Cerebellar nuclear complex (tissue), 1 donor: Measurements from ENCODE around the gene HOXA9.

ENCODE experiments used
- DNase-seq, 2 experiments: peaks; one replicate each; lab custom pipeline; 2025; lab: John Stamatoyannopoulos, UW

The HOXA9 gene

GRCh38 chr7:27164367-27165088 lies 809 bp downstream of the HOXA9 start:
- DNase-seq, result no peak

DNA sequence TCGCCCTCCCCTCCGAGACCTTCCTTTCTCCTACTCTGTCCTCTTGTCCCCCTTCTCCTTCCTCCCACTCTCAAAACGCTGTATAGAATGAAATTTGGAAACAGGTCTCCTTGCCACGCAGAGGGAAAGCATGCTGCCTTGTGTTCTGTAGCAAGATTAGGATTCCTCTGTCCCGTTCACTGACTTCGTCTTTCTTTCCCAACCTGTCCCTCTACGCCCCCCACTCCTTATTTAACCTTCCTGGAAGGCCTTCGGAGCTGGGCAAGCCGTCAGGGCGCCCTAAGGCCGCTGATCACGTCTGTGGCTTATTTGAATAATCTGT lies 1.3 kb downstream of the HOXA9 start:
- DNase-seq, result no peak

GRCh38 chr7:27163288-27164044 lies 1.9 kb downstream of the HOXA9 start:
- no peak for DNase-seq

GRCh38 chr7:27162561-27163287 lies 2.6 kb downstream of the HOXA9 start:
- DNase-seq, result no peak

DNA sequence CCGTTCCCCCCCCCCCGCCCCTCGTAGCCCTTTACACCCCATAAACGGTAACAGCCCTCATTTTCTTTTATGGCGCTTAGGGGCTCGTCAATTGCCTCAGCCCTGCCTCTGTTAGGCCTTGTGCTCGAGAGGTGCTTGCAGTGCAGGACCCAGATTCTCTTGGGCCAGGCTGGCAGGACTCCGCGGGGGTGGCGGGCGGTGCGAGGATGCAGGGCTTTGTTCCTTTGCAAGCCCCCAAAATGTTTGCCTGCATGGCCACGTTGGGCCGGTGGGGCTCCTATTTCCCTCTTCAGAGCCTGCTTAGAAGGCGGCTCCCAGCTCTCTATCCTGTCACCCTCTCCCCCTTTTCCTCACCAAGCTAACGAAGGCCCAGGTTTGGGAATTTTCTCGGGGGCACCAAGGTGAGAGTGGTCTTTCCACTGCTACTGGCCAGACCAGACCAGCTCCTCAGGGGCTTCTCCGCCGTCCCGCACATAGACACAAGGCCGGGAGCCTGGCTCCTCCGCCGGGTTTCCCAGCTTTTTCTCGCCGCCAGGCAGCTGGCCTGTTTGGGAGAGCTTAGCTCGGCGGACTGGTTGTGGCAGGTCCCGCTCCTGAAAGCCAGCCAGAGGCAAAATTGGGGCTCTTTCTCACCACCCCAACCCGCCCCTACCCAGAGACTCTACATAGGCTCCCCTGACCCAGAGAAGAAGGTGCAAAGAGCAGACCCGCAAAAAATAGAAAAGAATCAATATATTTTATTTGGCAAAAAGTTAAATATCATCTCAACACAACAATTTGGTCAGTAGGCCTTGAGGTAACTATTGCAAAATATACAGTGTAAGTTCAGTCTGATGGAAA lies 3.4 kb downstream of the HOXA9 start:
- DNase-seq, result no peak

- DNase-seq, result no peak
These were observed 4.1 kb downstream of the HOXA9 start for GRCh38 chr7:27161214-27161720.

GRCh38 chr7:27160546-27161213 lies 4.7 kb downstream of the HOXA9 start:
- DNase-seq, result peak in 1 of 2 experiments; percentile 15

- no peak for DNase-seq
These were observed 5.2 kb downstream of the HOXA9 start for GRCh38 chr7:27160145-27160545.

DNA sequence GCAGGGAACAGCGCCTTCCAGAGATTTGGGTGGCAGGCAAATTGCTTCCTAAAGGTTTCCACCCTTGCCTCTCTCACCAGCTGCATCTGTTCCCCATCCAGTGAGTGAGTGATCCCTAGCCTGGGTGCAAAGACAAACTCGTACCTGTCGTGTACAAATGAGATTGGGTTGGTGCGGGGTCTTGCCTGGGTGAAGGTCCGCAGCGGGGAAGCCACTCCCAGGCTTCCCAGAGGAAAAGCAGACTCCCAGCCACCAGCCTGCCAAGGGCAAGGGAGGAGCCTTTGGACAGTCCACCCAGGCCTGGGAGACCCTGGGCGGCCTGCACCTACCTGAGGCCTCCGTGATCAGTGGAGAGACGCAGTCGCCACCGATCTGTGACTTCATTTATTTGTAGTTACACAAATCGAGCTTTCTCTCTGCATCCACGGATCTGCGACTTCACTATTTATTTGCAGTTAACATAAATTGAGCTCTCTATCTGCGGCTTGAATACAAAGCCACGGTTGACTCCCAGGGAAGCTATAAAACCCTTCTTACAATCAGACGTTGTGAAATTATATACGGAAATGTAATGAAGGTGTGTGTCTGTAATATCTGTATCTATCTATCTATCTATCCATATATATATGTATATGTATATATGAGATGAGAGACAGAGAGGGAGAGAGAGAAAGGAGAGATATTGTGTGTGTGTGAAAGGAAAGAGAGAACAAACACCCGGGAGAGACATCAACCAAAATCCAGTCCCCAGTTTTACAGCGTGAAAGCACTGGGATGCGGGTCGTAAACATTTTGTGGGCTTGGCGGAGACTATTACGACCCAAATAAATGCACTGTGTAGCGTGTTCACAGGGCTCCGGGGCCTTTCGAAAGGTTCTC lies 5.8 kb downstream of the HOXA9 start:
- DNase-seq, result no peak

- no peak for DNase-seq
These were observed 6.7 kb downstream of the HOXA9 start for GRCh38 chr7:27158436-27159265.

DNA sequence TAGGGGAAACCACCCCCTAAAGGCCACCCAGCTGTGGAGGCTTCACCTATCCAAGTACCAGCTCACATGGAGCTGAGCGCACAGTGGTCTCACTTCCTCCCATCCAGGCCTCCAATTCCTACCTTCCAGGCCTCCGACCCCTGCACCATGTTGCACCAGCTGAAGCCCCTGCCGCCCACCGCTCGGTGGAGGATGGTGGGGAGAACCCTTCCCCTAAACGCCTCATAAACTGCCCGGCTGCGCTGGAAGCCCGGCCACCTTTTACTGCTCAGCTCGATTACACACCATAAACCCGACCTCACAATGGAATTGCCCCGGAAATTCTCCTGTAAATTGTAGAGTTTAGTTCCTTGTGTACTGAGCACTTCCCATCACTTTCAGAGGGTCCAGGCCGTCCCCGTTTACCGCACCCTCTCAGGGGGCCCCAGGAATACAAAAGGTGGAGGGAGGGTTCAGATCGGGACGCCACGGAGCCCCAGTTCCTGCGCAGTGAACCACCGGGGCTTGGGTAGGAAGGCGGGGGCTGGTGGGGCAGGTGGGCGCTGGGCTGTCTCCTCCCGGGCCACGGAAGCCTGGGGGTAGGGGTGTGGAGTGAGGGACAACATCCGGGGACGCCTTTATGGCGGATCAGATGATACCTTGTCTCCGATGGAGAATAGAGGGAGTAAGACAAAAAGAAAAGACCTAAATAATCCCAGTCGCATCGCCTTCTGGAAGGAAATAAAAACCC lies 7.5 kb downstream of the HOXA9 start:
- DNase-seq, result no peak

- no peak for DNase-seq
These were observed 8.2 kb downstream of the HOXA9 start for GRCh38 chr7:27156916-27157701.

- no peak for DNase-seq
These were observed 8.8 kb downstream of the HOXA9 start, which contains the start of gene HOXA7 for GRCh38 chr7:27156508-27156898. Gene HOXA7, minus strand, starts transcription at chr7:27156675. Its CDS starts 130 bp downstream, at chr7:27156545.

DNA sequence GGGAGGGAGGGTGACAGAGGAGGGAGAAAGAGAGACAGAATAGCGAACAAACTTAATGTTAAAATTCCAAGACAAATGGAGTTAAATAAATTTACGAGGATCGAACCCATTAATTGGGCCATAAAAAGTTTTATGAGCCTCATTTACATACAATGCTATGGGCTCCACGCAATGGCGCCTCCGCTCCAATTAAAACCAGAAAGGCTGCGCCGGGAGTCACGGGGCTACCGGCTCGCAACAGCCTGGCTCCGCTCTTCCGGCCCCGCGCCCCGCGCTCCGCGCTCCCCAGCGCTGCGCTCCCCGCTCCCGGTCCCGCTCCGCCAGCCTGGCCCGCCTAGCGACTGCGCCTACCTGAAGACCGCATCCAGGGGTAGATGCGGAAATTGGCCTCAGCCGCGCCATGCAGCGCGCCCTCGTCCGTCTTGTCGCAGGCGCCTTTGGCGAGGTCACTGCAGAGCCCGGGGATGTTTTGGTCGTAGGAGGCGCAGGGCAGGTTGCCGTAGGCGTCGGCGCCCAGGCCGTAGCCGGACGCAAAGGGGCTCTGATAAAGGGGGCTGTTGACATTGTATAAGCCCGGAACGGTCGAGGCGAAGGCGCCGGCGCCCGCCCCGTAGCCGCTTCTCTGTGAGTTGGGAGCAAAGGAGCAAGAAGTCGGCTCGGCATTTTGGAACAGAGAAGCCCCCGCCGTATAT lies 9.4 kb downstream of the HOXA9 start:
- DNase-seq, result no peak

DNA sequence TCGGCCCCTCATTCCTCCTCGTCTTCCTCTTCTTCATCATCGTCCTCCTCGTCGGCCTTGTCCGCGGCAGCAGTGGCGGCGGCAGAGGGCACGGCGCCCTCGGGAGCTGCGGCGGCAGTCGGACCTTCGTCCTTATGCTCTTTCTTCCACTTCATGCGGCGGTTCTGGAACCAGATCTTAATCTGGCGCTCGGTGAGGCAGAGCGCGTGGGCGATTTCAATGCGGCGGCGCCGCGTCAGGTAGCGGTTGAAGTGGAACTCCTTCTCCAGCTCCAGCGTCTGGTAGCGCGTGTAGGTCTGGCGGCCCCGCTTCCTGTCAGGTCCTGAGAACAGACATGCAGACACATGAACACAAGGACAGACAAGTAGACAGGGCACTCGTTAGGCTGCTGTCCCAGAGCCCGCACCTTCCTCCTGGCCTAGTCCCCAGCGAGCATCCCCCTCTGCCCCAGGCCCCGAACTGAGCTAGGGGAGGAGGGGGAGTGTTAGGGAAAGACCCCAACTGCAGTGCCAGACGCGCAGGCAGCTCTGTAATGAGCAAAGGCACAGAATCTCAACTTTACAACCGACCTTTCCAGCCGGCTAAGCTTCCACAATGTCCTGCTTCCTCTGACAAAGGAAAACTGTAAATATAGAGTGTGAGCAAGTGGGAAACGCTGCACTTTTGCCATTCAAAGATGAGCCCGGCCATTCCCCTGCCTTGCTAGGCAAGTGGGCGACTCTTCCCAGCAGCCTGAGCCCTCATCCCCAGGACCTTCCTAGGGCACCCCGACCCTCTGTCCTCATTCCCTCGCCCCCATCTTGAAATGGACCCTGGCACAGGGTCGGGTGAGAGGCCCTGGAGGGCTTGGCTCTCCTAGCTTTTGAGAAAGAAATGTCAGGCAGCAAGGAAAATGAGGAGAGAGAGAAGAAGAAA lies 10.2 kb downstream of the HOXA9 start:
- DNase-seq, result no peak

GRCh38 chr7:27154369-27154768 lies 11.0 kb downstream of the HOXA9 start:
- no peak for DNase-seq
